A549 treated with AZD9567 at 1 μM for 4 hours (cell line): Measurements from ENCODE around the gene ENSA. TPM values are rescaled to one million over a fixed set of nuclear protein-coding genes. Genes with fewer than 3 reads are reported as not detected.

Experiments
- total RNA-seq: library from RNA; stranded (reverse); fragments of 200-300 nt; extraction: Qiagen RNA extraction; gene quantifications from 5 replicates; pipeline ENCODE4 v1.2.3, GENCODE V29; 2022; ENCODE audit not compliant: insufficient read depth

ENSA gene
- total RNA-seq: 129 to 139 TPM (median 135 TPM) in 5 replicates

GRCh38 chr1:150629115-150629928 lies at the start of gene ENSA:
ENSA (minus strand) TSS chr1:150629612; CDS start chr1:150629470, 142 bp downstream.

GRCh38 chr1:150579110-150579944 lies 50.1 kb downstream of the ENSA start, which contains the start of gene MCL1:
MCL1 (minus strand) TSS chr1:150579610; CDS start chr1:150579530, 80 bp downstream.

Other genes with a start within 250 kb of the ENSA start
- gene TARS2, start 142.2 kb downstream of the ENSA start, total RNA-seq: 18.0 to 22.2 TPM (median 20.4 TPM) in 5 replicates
- 1.6 to 4.9 TPM (median 2.1 TPM) in 5 replicates for gene ECM1, start 121.5 kb downstream of the ENSA start, total RNA-seq
- gene FALEC, start 113.9 kb downstream of the ENSA start, total RNA-seq: 0.17 to 0.22 TPM in 2 of 5 replicates, not detected in the others
- 2.2 to 5.3 TPM (median 4.8 TPM) in 5 replicates for gene ADAMTSL4, start 80.2 kb downstream of the ENSA start, total RNA-seq
- 219 to 292 TPM (median 269 TPM) in 5 replicates for gene MCL1, start 50.0 kb downstream of the ENSA start, total RNA-seq
- 12.1 to 20.9 TPM (median 15.5 TPM) in 5 replicates for gene GOLPH3L, start 67.5 kb upstream of the ENSA start, total RNA-seq
- gene HORMAD1, start 91.3 kb upstream of the ENSA start, total RNA-seq: 5.3 to 15.3 TPM (median 6.8 TPM) in 5 replicates
- gene CTSS, start 136.2 kb upstream of the ENSA start, total RNA-seq: 10.5 to 16.4 TPM (median 15.7 TPM) in 5 replicates
- 1.6 to 2.2 TPM (median 1.7 TPM) in 5 replicates for gene CTSK, start 178.6 kb upstream of the ENSA start, total RNA-seq
- 9.5 to 14.0 TPM (median 13.0 TPM) in 5 replicates for gene ARNT, start 247.0 kb upstream of the ENSA start, total RNA-seq